Measurements from ENCODE around the gene EPYC.

DNA sequence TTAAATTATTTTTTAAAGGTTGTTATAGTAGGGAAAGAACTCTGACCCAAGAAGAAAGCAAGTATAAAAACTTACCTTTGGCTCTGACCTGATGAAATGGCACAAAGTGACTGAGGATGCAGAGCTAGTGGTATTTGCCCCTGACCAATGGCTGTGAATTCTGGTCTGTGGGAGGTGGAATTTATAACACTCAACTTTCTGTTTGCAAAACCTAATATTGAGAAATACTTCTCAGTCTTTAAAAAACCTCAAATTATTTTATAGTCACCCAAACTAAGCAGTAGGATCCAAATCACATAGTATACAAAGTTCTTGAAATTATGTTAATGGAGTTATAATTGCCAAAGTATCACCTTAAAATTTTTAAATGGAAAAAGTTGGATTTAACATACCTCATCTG is at the start of gene EPYC:
- TF ChIP-seq POLR2A (IDR thresholded peaks at IDR 0.05; ENCODE audit: extremely low read depth, insufficient read length) = no peak
- TF ChIP-seq, protein P1, sequence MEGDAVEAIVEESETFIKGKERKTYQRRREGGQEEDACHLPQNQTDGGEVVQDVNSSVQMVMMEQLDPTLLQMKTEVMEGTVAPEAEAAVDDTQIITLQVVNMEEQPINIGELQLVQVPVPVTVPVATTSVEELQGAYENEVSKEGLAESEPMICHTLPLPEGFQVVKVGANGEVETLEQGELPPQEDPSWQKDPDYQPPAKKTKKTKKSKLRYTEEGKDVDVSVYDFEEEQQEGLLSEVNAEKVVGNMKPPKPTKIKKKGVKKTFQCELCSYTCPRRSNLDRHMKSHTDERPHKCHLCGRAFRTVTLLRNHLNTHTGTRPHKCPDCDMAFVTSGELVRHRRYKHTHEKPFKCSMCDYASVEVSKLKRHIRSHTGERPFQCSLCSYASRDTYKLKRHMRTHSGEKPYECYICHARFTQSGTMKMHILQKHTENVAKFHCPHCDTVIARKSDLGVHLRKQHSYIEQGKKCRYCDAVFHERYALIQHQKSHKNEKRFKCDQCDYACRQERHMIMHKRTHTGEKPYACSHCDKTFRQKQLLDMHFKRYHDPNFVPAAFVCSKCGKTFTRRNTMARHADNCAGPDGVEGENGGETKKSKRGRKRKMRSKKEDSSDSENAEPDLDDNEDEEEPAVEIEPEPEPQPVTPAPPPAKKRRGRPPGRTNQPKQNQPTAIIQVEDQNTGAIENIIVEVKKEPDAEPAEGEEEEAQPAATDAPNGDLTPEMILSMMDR (IDR thresholded peaks at IDR 0.05; ENCODE audit: low read depth, low read length) = no peak
- TF ChIP-seq, protein P2, sequence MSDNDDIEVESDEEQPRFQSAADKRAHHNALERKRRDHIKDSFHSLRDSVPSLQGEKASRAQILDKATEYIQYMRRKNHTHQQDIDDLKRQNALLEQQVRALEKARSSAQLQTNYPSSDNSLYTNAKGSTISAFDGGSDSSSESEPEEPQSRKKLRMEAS (IDR thresholded peaks at IDR 0.05; ENCODE audit: low read depth, low read length) = no peak

All from NB4 (cell line).